Mesenchymal stem cell (in vitro differentiated cells and primary cell): Measurements from ENCODE around the gene MARS1.
A peak's percentile ranks its signal among the peaks of the same experiment; 100 is the strongest.

Experiments used
- DNase-seq: peaks from one replicate; pipeline ENCODE4 v3.0.0-alpha.2; 2013
- H2AFZ ChIP-seq: one replicate; pipeline ENCODE4 v1.6.1; 2013; ENCODE audit warnings: low read depth, mild to moderate bottlenecking, control low read depth, inconsistent platforms, low read length, moderate library complexity
- H2AK5ac ChIP-seq: 2 replicates; pipeline ENCODE4 v1.6.1; 2013; ENCODE audit warnings: low read length, moderate library complexity, mild to moderate bottlenecking, inconsistent platforms; ENCODE audit not compliant: severe bottlenecking
- H2BK120ac ChIP-seq: one replicate; pipeline ENCODE4 v1.6.1; 2013; ENCODE audit warnings: low read depth, mild to moderate bottlenecking, inconsistent platforms, low read length, moderate library complexity
- H2BK12ac ChIP-seq, 2 experiments: one replicate each; pipeline ENCODE4 v1.6.1; 2013; ENCODE audit warnings: inconsistent platforms in 2 of 2, low read length in 2 of 2, mild to moderate bottlenecking in 2 of 2, moderate library complexity in 2 of 2, control low read depth in 1 of 2
- H2BK15ac ChIP-seq: one replicate; pipeline ENCODE4 v1.6.1; 2013; ENCODE audit warnings: mild to moderate bottlenecking, low read depth, inconsistent platforms; ENCODE audit not compliant: poor library complexity, severe bottlenecking
- H2BK5ac ChIP-seq: 2 replicates; pipeline ENCODE4 v1.6.1; 2013; ENCODE audit warnings: low read depth, mild to moderate bottlenecking, low read length, control low read depth, inconsistent platforms; ENCODE audit not compliant: poor library complexity, severe bottlenecking
- H3K14ac ChIP-seq, 2 experiments: one replicate each; pipeline ENCODE4 v1.6.1; 2013; ENCODE audit warnings: inconsistent platforms in 2 of 2, low read length in 2 of 2, control low read depth in 1 of 2, mild to moderate bottlenecking in 1 of 2, moderate library complexity in 1 of 2
- H3K18ac ChIP-seq, 2 experiments: one replicate each; pipeline ENCODE4 v1.6.1; 2013; ENCODE audit warnings: inconsistent platforms in 2 of 2, low read length in 2 of 2, control low read depth in 1 of 2, low read depth in 1 of 2, mild to moderate bottlenecking in 1 of 2
- H3K23ac ChIP-seq, 2 experiments: one replicate each; pipeline ENCODE4 v1.6.1; 2013; ENCODE audit warnings: inconsistent platforms in 2 of 2, low read length in 2 of 2, mild to moderate bottlenecking in 2 of 2, moderate library complexity in 2 of 2, control low read depth in 1 of 2
- H3K27ac ChIP-seq: 2 replicates; pipeline ENCODE4 v1.5.1; 2013; ENCODE audit warnings: mild to moderate bottlenecking, moderate library complexity, low read length, control low read depth, inconsistent platforms; ENCODE audit not compliant: poor library complexity, severe bottlenecking
- H3K27me3 ChIP-seq, 2 experiments: 2 replicates each; pipeline versions ENCODE4 v1.6.1 to v1.7.0; 2013; ENCODE audit warnings: low read length in 2 of 2, mild to moderate bottlenecking in 2 of 2, moderate library complexity in 2 of 2, control low read depth in 1 of 2, inconsistent platforms in 1 of 2; ENCODE audit not compliant: control insufficient read depth in 1 of 2, insufficient read depth in 1 of 2
- H3K36me3 ChIP-seq, 2 experiments: 2 replicates each; pipeline versions ENCODE4 v1.6.1 to v1.7.0; 2013; ENCODE audit warnings: low read length in 2 of 2, control low read depth in 1 of 2, inconsistent platforms in 1 of 2, low read depth in 1 of 2, mild to moderate bottlenecking in 1 of 2; ENCODE audit not compliant: insufficient read depth in 2 of 2, control insufficient read depth in 1 of 2
- H3K4ac ChIP-seq, 2 experiments: one replicate each; pipeline ENCODE4 v1.6.1; 2013; ENCODE audit warnings: inconsistent platforms in 2 of 2, low read length in 2 of 2, mild to moderate bottlenecking in 2 of 2, moderate library complexity in 2 of 2, control low read depth in 1 of 2, low read depth in 1 of 2
- H3K4me1 ChIP-seq: 2 replicates; pipeline ENCODE4 v1.6.1; 2013; ENCODE audit warnings: low read depth, low read length, control low read depth; ENCODE audit not compliant: control insufficient read depth, insufficient read depth
- H3K4me2 ChIP-seq: 2 replicates; pipeline ENCODE4 v1.6.1; 2013; ENCODE audit warnings: low read length, mild to moderate bottlenecking, inconsistent platforms; ENCODE audit not compliant: poor library complexity, severe bottlenecking
- H3K4me3 ChIP-seq, 2 experiments: 2 replicates each; pipeline versions ENCODE4 v1.5.1 to v1.7.0; 2013; ENCODE audit warnings: low read length in 2 of 2, mild to moderate bottlenecking in 2 of 2, control low read depth in 1 of 2, low read depth in 1 of 2; ENCODE audit not compliant: insufficient read depth in 1 of 2
- H3K79me1 ChIP-seq: replicated peaks from 2 replicates; pipeline ENCODE4 v1.6.1; 2013; ENCODE audit warnings: mild to moderate bottlenecking, control low read depth, low read length, inconsistent platforms; ENCODE audit not compliant: poor library complexity, severe bottlenecking
- H3K9ac ChIP-seq: 2 replicates; pipeline ENCODE4 v1.7.0; 2013; ENCODE audit warnings: mild to moderate bottlenecking, low read length, moderate library complexity
- H3K9me3 ChIP-seq: 2 replicates; pipeline ENCODE4 v1.7.0; 2013; ENCODE audit warnings: mild to moderate bottlenecking, low read length; ENCODE audit not compliant: control insufficient read depth
- H4K8ac ChIP-seq: one replicate; pipeline ENCODE4 v1.6.1; 2013; ENCODE audit warnings: inconsistent platforms, mild to moderate bottlenecking, low read length, moderate library complexity
- H4K91ac ChIP-seq: one replicate; pipeline ENCODE4 v1.6.1; 2013; ENCODE audit warnings: mild to moderate bottlenecking, low read length, inconsistent platforms
- WGBS: methylation state at CpG from one replicate; pipeline ENCODE4 v1.1.7; 2013; ENCODE audit warnings: mixed read lengths; 5-methylcytosine and 5-hydroxymethylcytosine counted together

Gene MARS1

DNA sequence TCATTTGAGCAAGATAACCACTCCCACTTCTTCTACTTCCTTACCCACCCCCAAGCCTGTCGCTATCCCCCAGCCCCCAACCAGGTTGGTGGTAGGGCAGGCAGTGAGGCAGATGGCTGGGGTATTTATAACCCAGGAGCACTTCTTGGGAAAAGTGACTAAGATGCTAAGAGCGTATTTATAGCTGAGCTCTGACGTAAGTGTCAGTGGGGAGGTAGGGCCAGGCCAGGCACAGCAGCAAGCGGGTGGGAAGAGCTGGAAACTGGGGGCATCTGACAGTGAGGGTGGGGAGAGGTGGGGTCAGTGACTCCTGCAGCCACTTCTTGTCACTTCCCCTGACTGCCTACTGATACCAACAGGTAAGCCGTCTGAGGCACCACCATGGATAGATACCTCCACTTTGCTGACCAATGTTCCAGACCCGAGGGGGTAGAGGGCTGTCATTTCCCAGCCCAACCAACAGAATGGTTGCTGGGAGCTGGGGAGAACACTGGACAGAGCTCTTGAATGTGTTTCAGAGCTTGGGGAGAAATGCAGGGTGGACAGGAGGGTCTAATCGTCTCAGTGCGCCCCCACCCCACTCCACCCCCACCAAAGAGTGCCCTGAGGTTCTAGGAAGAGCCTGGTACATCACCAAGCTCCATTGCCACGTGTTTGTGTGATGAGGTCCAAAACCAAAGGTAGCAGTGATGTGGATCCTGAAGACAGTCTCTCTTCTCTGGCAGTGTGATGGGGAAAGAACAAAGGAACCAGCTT lies 35.5 kb upstream of the MARS1 start:
- no peak overlapping the region for H2AK5ac ChIP-seq
- no peak overlapping the region for H3K23ac ChIP-seq
- peak overlapping the region in 1 of 2 experiments; percentile 35 for H3K4ac ChIP-seq
- H2BK12ac ChIP-seq = peak overlapping the region in 1 of 2 experiments; percentile 2
- H2BK120ac ChIP-seq = no peak overlapping the region
- H2AFZ ChIP-seq = no peak overlapping the region
- peak; percentile 97 for DNase-seq
- no peak overlapping the region for H3K14ac ChIP-seq
- no peak overlapping the region for H4K8ac ChIP-seq
- WGBS = 23% methylated on average over 6 of the region's 9 CpGs
- H2BK5ac ChIP-seq = no peak overlapping the region
- no peaks in the 10 kb centered on the region for H3K79me1 ChIP-seq
- peak overlapping the region; percentile 43 for H4K91ac ChIP-seq
- no peak overlapping the region for H3K4me2 ChIP-seq
- peaks cover 24% of the 10 kb centered on the region for H3K4me1 ChIP-seq
- H3K4me3 ChIP-seq = peak overlapping the region in 1 of 2 experiments; percentile 47
- H3K9ac ChIP-seq = peak overlapping the region; percentile 79
- peak overlapping the region; percentile 26 for H2BK15ac ChIP-seq
- no peaks in the 10 kb centered on the region for H3K36me3 ChIP-seq
- H3K9me3 ChIP-seq = no peaks in the 10 kb centered on the region
- H3K27me3 ChIP-seq = peaks cover 5 to 6% of the 10 kb centered on the region in 2 experiments
- peak overlapping the region in 1 of 2 experiments; percentile 37 for H3K18ac ChIP-seq
- H3K27ac ChIP-seq = no peak overlapping the region

DNA sequence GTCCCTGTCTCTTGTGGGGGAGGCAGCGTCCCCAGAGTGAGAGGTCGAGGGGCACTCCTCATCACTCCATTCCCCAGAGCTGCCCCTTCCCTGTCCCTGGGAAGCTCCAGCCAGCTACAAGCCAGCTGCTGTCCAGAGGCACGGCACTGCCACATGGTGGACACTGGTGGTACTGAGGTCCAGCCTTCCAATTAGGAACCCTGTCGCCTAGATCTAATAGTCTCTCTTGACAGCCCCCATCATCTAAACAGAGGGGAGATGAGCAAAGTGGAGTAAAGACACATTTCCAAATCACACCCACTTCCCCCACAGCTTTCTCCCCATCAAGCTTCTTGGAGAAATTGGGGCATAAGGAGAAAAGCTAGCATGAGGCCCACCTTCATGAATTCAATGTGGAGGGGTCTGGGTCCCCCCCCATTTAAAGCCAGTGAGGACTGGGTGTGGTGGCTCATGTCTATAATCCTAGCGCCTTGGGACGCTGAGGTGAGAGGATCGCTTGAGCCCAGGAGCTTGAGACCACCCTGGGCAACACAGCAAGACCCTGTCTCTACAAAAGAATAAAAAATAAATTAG lies 34.8 kb upstream of the MARS1 start:
- no peaks in the 10 kb centered on the region for H3K79me1 ChIP-seq
- no peak overlapping the region for H2BK120ac ChIP-seq
- no peak overlapping the region for H3K23ac ChIP-seq
- no peak overlapping the region for H3K18ac ChIP-seq
- no peak overlapping the region for H2AK5ac ChIP-seq
- H3K9me3 ChIP-seq = no peaks in the 10 kb centered on the region
- no peak overlapping the region for H3K4me3 ChIP-seq
- no peak overlapping the region for H2AFZ ChIP-seq
- peak overlapping the region; percentile 79 for H3K9ac ChIP-seq
- no peak overlapping the region for H2BK5ac ChIP-seq
- no peak overlapping the region for H3K27ac ChIP-seq
- no peak overlapping the region for H3K4me2 ChIP-seq
- no peak overlapping the region for H3K4ac ChIP-seq
- H3K14ac ChIP-seq = no peak overlapping the region
- no peak overlapping the region for H2BK15ac ChIP-seq
- DNase-seq = peak; percentile 88
- no peak overlapping the region for H2BK12ac ChIP-seq
- H3K4me1 ChIP-seq = peaks cover 24% of the 10 kb centered on the region
- H4K91ac ChIP-seq = peak overlapping the region; percentile 43
- H4K8ac ChIP-seq = no peak overlapping the region
- peaks cover 5 to 6% of the 10 kb centered on the region in 2 experiments for H3K27me3 ChIP-seq
- 22% methylated on average over 6 of the region's 7 CpGs for WGBS
- H3K36me3 ChIP-seq = no peaks in the 10 kb centered on the region

DNA sequence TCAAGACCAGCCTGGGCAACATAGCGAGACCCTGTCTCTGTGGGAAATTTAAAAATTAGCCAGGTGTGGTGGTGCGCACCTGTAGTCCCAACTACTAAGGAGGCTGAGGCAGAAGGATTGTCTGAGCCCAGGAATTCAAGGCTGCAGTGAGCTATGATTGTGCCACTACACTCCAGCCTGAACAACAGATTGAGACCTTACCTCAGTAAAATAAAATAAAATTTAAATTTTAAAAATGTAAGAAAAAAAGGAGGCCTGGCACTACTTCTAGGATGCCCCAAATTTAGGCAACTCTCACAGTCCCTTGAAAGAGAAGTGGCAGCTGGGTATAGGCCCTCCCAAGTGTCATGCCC lies 33.7 kb upstream of the MARS1 start:
- Histone ChIP-seq H2BK5ac (no peak overlapping the region), H3K4me2 (no peak overlapping the region), H2AFZ (no peak overlapping the region), H3K4me3 (no peak overlapping the region), H3K79me1 (no peaks in the 10 kb centered on the region), H3K27ac (no peak overlapping the region), H3K9me3 (no peaks in the 10 kb centered on the region), H2BK12ac (no peak overlapping the region), H4K91ac (no peak overlapping the region), H3K14ac (no peak overlapping the region), H3K4me1 (peaks cover 27% of the 10 kb centered on the region), H3K23ac (no peak overlapping the region), H2BK15ac (no peak overlapping the region), H4K8ac (no peak overlapping the region), H3K27me3 (peaks cover 5 to 6% of the 10 kb centered on the region in 2 experiments), H2BK120ac (no peak overlapping the region), H2AK5ac (no peak overlapping the region), H3K36me3 (no peaks in the 10 kb centered on the region), H3K9ac (no peak overlapping the region), H3K18ac (no peak overlapping the region), H3K4ac (no peak overlapping the region)
- no peak for DNase-seq
- WGBS = 100% methylated on average over 2 of the region's 2 CpGs

DNA sequence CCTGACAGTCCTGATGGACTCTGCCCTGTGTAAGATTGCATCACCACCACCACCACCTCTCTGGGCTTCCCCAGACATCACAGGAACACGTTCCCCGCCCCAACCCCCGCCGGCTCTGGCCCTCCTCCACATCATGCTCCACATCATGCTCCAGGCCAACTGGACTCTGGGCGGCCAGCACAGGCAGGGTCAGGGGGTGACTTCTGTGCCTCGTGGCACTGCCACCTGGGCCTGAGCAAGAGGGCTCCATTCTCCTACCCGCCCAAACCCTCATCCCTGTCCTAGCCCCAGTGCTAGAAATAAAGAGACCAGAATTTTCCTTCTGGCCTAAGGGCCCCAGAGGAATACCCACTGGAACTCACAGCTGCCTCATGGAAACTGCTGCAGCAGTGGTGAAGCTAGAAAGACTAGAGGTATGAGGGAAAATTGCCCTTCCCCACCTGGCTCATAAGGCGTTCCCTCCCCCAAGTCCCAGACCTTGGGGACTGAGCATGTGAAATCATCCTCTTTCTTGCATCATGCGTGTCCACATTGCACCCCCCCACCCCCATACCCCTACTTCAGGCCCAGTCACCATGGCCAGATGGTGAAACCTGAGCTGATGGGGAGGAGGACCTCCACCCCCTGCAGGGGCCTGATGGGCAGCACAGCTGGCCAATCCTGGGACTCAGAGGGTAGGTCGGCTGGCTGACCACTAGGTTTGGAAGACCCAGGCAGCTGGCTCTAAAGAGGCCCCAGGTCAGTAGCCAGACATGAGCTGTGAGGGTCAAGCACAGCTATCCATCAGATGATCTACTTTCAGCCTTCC lies 33.1 kb upstream of the MARS1 start, which contains the start of gene INHBE:
Gene INHBE (plus strand): TSS at position 742 of the 808 bp plus-strand sequence. CDS start 230 bp downstream, outside the sequence.
- H2BK5ac ChIP-seq = no peak within 1 kb of the TSS
- no peak within 1 kb of the TSS for H4K91ac ChIP-seq
- no peaks in the 10 kb centered on the region for H3K36me3 ChIP-seq
- H3K4me3 ChIP-seq = no peak within 1 kb of the TSS
- H3K79me1 ChIP-seq = no peaks in the 10 kb centered on the region
- H2AFZ ChIP-seq = no peak within 1 kb of the TSS
- H3K9me3 ChIP-seq = no peaks in the 10 kb centered on the region
- H3K27me3 ChIP-seq = peaks cover 5 to 6% of the 10 kb centered on the region in 2 experiments
- WGBS = 39% methylated on average over 9 of the region's 10 CpGs
- H3K4me2 ChIP-seq = peak within 1 kb of the TSS; percentile 17
- DNase-seq = peak; percentile 72
- H3K23ac ChIP-seq = no peak within 1 kb of the TSS
- peak within 1 kb of the TSS; percentile 30 for H3K9ac ChIP-seq
- H3K18ac ChIP-seq = peak within 1 kb of the TSS; percentile 37 to 52
- H2BK15ac ChIP-seq = peak within 1 kb of the TSS; percentile 29
- H2BK120ac ChIP-seq = no peak within 1 kb of the TSS
- H4K8ac ChIP-seq = no peak within 1 kb of the TSS
- H3K4ac ChIP-seq = peak within 1 kb of the TSS in 1 of 2 experiments; percentile 31
- no peak within 1 kb of the TSS for H3K27ac ChIP-seq
- peaks cover 27% of the 10 kb centered on the region for H3K4me1 ChIP-seq
- H2BK12ac ChIP-seq = peak within 1 kb of the TSS in 1 of 2 experiments; percentile 73
- H2AK5ac ChIP-seq = peak within 1 kb of the TSS; percentile 24
- peak within 1 kb of the TSS in 1 of 2 experiments; percentile 29 for H3K14ac ChIP-seq
